Measurements from ENCODE around the gene DIRAS1. TPM values are rescaled to one million over a fixed set of nuclear protein-coding genes. Genes with fewer than 3 reads are reported as not detected.
"Not testable (repeated sequence)": the region's sequence is repeated elsewhere in the genome, so short reads cannot be mapped to it uniquely, and the experiment has no call there.

The DIRAS1 gene
- total RNA-seq, 2 experiments from 2014 or later = not detected

- Mint-ChIP-seq H3K4me1 (ENCODE audit: low read depth) (peaks cover 12% of the 10 kb centered on the region), H3K27me3 (ENCODE audit: low read depth) (peaks cover 4% of the 10 kb centered on the region), H3K36me3 (ENCODE audit: low read depth) (no peaks in the 10 kb centered on the region), H3K9me3 (ENCODE audit: insufficient read depth) (no peaks in the 10 kb centered on the region), H3K4me3 (no peak overlapping the region), H3K27ac (no peak overlapping the region)
- DNase-seq (no peak), ATAC-seq (no peak)
- ChIA-PET CTCF (no interaction called here), POLR2A (interaction anchor here (0.8 to 1.0 kb wide), 2 partner anchors 13 to 37 kb away, joined by 3 to 4 read pairs; no protein-coding TSS in a partner anchor)
Measured at GRCh38 chr19:2699413-2700140, 21.6 kb downstream of the DIRAS1 start.

- Mint-ChIP-seq H3K27me3 (ENCODE audit: low read depth) (no peaks in the 10 kb centered on the region), H3K27ac (no peak overlapping the region), H3K4me3 (no peak overlapping the region), H3K36me3 (ENCODE audit: low read depth) (no peaks in the 10 kb centered on the region), H3K9me3 (ENCODE audit: insufficient read depth) (no peaks in the 10 kb centered on the region), H3K4me1 (ENCODE audit: low read depth) (peaks cover 5% of the 10 kb centered on the region)
- ChIA-PET CTCF (no interaction called here), POLR2A (no interaction called here)
- DNase-seq (no peak), ATAC-seq (no peak)
Measured at GRCh38 chr19:2694196-2694595, 27.0 kb downstream of the DIRAS1 start.

DNA sequence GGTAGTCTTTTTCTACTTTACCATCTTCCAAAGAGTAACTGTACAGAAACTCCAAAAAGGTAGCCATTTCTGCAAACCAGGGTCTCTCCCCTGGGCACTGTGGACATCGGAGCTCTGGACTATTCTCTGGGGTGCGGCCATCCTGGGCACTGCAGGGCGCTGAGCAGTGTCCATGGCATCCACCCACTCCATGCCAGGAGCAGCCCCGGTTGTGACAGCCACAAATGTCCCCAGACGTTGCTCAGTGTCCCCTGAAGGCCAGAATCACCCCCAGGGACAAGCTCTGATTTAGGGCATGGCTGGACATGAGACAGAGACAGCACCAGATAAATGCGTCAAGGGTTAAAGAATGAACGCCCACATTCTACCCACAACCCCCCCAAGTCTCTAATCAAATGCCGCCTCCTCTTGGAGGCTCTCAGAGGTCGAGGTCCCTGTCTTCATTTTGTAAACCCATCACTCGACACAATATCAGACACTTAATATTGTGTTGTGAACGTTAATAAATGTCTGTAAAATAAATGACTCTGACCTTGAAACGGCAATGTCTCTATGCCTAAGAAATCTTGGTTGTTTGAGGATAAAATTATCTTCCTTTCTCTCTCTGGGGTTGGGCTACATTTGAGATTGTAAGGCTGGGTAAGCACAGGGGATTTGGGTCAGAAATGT lies 27.5 kb downstream of the DIRAS1 start:
- Mint-ChIP-seq H3K36me3 (ENCODE audit: low read depth) (no peaks in the 10 kb centered on the region), H3K4me1 (ENCODE audit: low read depth) (peaks cover 2% of the 10 kb centered on the region), H3K4me3 (no peak overlapping the region), H3K9me3 (ENCODE audit: insufficient read depth) (no peaks in the 10 kb centered on the region), H3K27me3 (ENCODE audit: low read depth) (no peaks in the 10 kb centered on the region), H3K27ac (no peak overlapping the region)
- ATAC-seq (no peak), DNase-seq (no peak)
- ChIA-PET POLR2A (no interaction called here), CTCF (no interaction called here)

DNA sequence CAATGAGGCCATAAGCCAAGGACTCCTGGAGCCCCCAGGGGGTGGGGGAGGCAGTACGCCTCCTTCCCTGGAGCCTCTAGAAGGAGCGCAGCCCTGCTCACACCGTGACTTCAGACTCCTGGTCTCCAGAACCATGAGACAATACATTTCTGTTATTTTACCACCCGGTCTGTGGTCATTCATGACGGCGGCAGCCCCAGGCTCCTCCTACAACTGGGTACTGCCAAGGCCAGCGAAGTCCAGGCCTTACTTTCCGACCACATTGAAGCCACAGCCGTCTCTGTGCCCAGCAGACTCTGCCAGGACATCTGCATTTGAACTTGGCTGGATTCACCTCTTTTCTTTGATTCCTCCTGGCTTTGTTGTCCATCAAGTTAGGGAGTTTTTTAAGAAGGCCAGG lies 29.2 kb downstream of the DIRAS1 start:
- no peaks in the 10 kb centered on the region for H3K4me1 Mint-ChIP-seq (ENCODE audit: low read depth)
- H3K9me3 Mint-ChIP-seq (ENCODE audit: insufficient read depth) = no peaks in the 10 kb centered on the region
- H3K36me3 Mint-ChIP-seq (ENCODE audit: low read depth) = no peaks in the 10 kb centered on the region
- POLR2A ChIA-PET = no interaction called here
- H3K27me3 Mint-ChIP-seq (ENCODE audit: low read depth) = no peaks in the 10 kb centered on the region
- no peak overlapping the region for H3K27ac Mint-ChIP-seq
- no peak for ATAC-seq
- no peak overlapping the region for H3K4me3 Mint-ChIP-seq
- CTCF ChIA-PET = no interaction called here
- DNase-seq = no peak

GRCh38 chr19:2690856-2691255 lies 30.3 kb downstream of the DIRAS1 start:
- Mint-ChIP-seq H3K9me3 (ENCODE audit: insufficient read depth) (no peaks in the 10 kb centered on the region), H3K4me3 (no peak overlapping the region), H3K27me3 (ENCODE audit: low read depth) (no peaks in the 10 kb centered on the region), H3K27ac (no peak overlapping the region), H3K36me3 (ENCODE audit: low read depth) (no peaks in the 10 kb centered on the region), H3K4me1 (ENCODE audit: low read depth) (no peaks in the 10 kb centered on the region)
- ChIA-PET POLR2A (no interaction called here), CTCF (interaction anchor here (1.0 kb wide), 1 partner anchor 43 kb away, joined by 3 read pairs; no protein-coding TSS in a partner anchor)
- ATAC-seq (no peak), DNase-seq (no peak)

GRCh38 chr19:2686360-2686759 lies 34.8 kb downstream of the DIRAS1 start:
- ATAC-seq = no peak
- DNase-seq = no peak
- H3K27ac Mint-ChIP-seq = no peak overlapping the region
- CTCF ChIA-PET = interaction anchor here (1.1 kb wide), 1 partner anchor 38 kb away, joined by 3 read pairs; no protein-coding TSS in a partner anchor
- H3K9me3 Mint-ChIP-seq (ENCODE audit: insufficient read depth) = no peaks in the 10 kb centered on the region
- H3K36me3 Mint-ChIP-seq (ENCODE audit: low read depth) = no peaks in the 10 kb centered on the region
- POLR2A ChIA-PET = no interaction called here
- no peak overlapping the region for H3K4me3 Mint-ChIP-seq
- H3K4me1 Mint-ChIP-seq (ENCODE audit: low read depth) = no peaks in the 10 kb centered on the region
- no peaks in the 10 kb centered on the region for H3K27me3 Mint-ChIP-seq (ENCODE audit: low read depth)

DNA sequence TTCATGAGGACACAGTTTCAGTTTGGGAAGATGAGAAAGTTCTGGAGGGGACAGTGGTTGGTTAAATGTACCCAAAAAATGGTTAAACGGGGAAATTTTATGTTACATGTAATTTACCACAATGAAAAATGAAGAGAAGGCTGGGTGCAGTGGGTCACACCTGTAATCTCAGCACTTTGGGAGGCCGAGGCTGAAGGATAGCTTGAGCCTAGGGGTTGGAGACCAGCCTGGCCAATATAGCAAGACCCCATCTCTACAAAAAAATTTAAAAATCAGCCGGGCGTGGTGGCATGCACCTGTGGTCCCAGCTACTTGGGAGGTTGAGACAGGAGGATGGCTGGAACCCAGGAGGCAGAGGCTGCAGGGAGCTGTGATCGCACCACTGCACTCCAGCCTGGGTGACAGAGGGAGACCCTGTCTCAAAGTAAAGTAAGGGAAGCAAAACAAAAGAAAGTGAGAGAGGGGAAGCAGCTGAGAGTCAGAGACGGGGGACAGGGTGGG lies 35.9 kb downstream of the DIRAS1 start:
- no peaks in the 10 kb centered on the region for H3K4me1 Mint-ChIP-seq (ENCODE audit: low read depth)
- H3K9me3 Mint-ChIP-seq (ENCODE audit: insufficient read depth) = no peaks in the 10 kb centered on the region
- no peak overlapping the region for H3K4me3 Mint-ChIP-seq

DNA sequence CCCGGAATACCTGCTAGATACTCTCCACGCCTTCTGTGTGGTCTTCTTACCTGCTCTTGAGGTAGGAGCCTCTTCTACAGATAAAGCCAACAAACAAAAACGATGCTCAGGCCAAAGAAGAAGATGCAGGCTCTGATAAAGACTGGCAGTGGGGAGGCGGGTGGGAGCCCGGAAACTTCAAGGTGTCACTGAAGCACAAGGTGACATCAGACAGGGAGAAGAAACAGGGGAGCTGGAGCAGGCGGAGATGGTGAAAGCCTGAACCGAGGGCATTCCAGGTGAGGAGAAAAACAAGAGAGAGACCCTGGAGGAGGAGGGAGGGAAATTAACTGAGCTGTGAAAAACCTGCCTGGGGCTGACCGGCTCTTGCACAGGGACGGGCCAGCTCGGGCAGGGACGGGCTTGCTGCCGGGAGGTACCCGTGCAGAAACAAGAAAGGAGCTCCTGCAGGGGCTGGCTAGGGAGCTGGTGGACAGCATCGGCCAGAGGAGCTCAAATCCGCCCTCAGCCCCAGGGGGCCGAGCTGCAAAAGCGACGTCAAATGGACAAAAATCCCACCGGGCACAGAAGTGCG lies 37.7 kb downstream of the DIRAS1 start:
- no peak for ATAC-seq
- H3K36me3 Mint-ChIP-seq (ENCODE audit: low read depth) = no peaks in the 10 kb centered on the region
- H3K9me3 Mint-ChIP-seq (ENCODE audit: insufficient read depth) = no peaks in the 10 kb centered on the region
- H3K4me1 Mint-ChIP-seq (ENCODE audit: low read depth) = no peaks in the 10 kb centered on the region
- no peak for DNase-seq
- ChIA-PET CTCF (no interaction called here), POLR2A (no interaction called here)
- H3K27me3 Mint-ChIP-seq (ENCODE audit: low read depth) = no peaks in the 10 kb centered on the region
- no peak overlapping the region for H3K27ac Mint-ChIP-seq
- no peak overlapping the region for H3K4me3 Mint-ChIP-seq

More for the DNA sequence above, 35.9 kb downstream of the DIRAS1 start:
- POLR2A ChIA-PET = no interaction called here
- no peak for ATAC-seq
- DNase-seq = no peak
- Mint-ChIP-seq H3K27ac (no peak overlapping the region), H3K36me3 (ENCODE audit: low read depth) (no peaks in the 10 kb centered on the region), H3K27me3 (ENCODE audit: low read depth) (no peaks in the 10 kb centered on the region)
- CTCF ChIA-PET = interaction anchor here (1.1 kb wide), 1 partner anchor 37 kb away, joined by 3 read pairs; no protein-coding TSS in a partner anchor

DNA sequence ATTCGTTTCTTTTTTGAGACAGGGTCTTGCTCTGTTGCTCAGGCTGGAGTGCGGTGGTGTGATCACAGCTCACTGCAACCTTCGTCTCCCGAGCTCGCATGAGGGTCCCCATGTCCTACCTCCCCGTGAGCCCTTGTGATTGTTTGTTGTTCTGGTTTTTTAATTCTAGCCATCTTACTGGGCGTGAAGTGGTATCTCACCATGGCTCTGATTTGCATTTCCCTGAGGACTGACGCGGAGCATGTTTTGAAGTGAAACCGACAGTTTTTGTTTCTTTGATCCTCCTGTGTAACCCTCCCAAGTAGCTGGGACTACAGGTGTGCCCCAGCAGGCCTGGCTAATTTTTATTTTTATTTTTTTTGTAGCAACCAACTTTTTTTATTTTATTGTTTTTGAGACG lies 40.4 kb downstream of the DIRAS1 start:
- no peak overlapping the region for H3K4me3 Mint-ChIP-seq
- no peaks in the 10 kb centered on the region for H3K9me3 Mint-ChIP-seq (ENCODE audit: insufficient read depth)
- H3K27ac Mint-ChIP-seq = peak overlapping the region; percentile 39
- no peaks in the 10 kb centered on the region for H3K36me3 Mint-ChIP-seq (ENCODE audit: low read depth)
- DNase-seq = no peak
- no peaks in the 10 kb centered on the region for H3K27me3 Mint-ChIP-seq (ENCODE audit: low read depth)
- CTCF ChIA-PET = no interaction called here
- H3K4me1 Mint-ChIP-seq (ENCODE audit: low read depth) = no peaks in the 10 kb centered on the region
- POLR2A ChIA-PET = no interaction called here
- ATAC-seq = no peak

DNA sequence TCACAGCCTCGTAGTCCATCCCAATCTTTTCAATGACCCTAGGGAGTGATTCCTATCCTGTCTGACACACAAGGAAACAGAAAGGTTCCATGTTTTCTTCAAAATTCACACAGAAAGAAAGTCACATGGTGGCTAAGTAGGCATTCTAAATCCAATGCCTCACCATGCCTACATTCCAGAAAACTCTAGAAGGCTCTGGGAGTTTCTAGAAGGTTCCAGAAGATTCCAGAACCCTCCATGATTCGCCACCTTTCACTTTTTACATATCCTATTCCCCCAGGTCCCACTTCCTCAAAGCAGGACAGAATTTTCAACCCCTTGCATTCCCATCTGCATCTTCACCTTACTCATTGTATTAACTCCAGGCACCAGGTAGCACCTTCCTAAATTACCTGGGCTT lies 41.7 kb downstream of the DIRAS1 start:
- ATAC-seq (no peak), DNase-seq (no peak)
- H3K9me3 Mint-ChIP-seq (ENCODE audit: insufficient read depth) = no peaks in the 10 kb centered on the region
- H3K4me3 Mint-ChIP-seq = no peak overlapping the region
- CTCF ChIA-PET = no interaction called here
- POLR2A ChIA-PET = no interaction called here
- no peak overlapping the region for H3K27ac Mint-ChIP-seq
- no peaks in the 10 kb centered on the region for H3K27me3 Mint-ChIP-seq (ENCODE audit: low read depth)
- no peaks in the 10 kb centered on the region for H3K36me3 Mint-ChIP-seq (ENCODE audit: low read depth)
- H3K4me1 Mint-ChIP-seq (ENCODE audit: low read depth) = no peaks in the 10 kb centered on the region

- DNase-seq; H3K27ac Mint-ChIP-seq; POLR2A ChIA-PET; ATAC-seq; H3K9me3 Mint-ChIP-seq (ENCODE audit: insufficient read depth); H3K4me1 Mint-ChIP-seq (ENCODE audit: low read depth); H3K4me3 Mint-ChIP-seq; H3K27me3 Mint-ChIP-seq (ENCODE audit: low read depth); H3K36me3 Mint-ChIP-seq (ENCODE audit: low read depth): not testable (repeated sequence)
- CTCF ChIA-PET = interaction anchor here (0.6 kb wide), 1 partner anchor 177 kb away, joined by 3 read pairs; no protein-coding TSS in a partner anchor
Measured at GRCh38 chr19:2678948-2679347, 42.2 kb downstream of the DIRAS1 start.

DNA sequence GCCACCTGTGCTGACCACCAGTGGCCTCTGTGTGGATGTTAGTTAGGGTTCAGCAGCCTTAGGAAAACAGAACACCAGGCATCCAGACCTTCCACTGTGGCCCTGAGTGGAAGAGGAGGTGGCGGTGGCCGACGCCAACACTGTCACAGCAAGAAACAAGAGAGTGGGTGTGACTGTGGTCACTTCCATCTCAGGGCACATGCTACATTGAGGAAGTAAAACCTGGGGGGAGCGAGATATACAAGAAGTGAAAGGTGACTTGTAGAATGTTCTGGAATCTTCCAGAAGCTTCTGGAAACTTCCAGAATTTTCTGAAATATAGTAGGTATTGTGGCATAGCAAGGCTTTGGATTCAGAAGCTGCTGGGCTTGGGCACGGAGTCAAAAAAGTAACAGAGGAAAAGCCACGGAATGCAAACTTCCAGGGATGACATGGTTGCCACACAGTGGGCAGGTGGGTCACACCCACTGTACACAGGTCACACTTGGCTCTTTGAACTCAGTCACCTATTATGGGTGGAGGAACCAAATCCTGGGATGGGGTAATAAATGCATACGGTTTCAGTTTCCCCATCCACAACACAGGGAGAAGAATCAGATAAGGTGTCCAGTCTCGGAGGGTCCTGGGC lies 43.0 kb downstream of the DIRAS1 start:
- ChIA-PET CTCF (interaction anchor here (0.6 kb wide), 2 partner anchors 26 to 176 kb away, joined by 3 read pairs; no protein-coding TSS in a partner anchor), POLR2A (no interaction called here)
- no peaks in the 10 kb centered on the region for H3K9me3 Mint-ChIP-seq (ENCODE audit: insufficient read depth)
- ATAC-seq (no peak), DNase-seq (no peak)
- no peaks in the 10 kb centered on the region for H3K36me3 Mint-ChIP-seq (ENCODE audit: low read depth)
- no peak overlapping the region for H3K4me3 Mint-ChIP-seq
- no peaks in the 10 kb centered on the region for H3K4me1 Mint-ChIP-seq (ENCODE audit: low read depth)
- peak overlapping the region; percentile 19 for H3K27ac Mint-ChIP-seq
- no peaks in the 10 kb centered on the region for H3K27me3 Mint-ChIP-seq (ENCODE audit: low read depth)

Measured in activated CD8-positive, alpha-beta T cell treated with anti-CD3 and anti-CD28 coated beads, Interleukin-2, amount 10 ng/mL, durations not matched to agents 7 days and 5 days (primary cell).